Pancreas (tissue), 10 donors: ENCODE measurements around the gene PTGIS. TPM values are rescaled to one million over a fixed set of nuclear protein-coding genes. Genes with fewer than 3 reads are reported as not detected.
A peak's percentile ranks its signal among the peaks of the same experiment; 100 is the strongest.

ENCODE experiments used
- ATAC-seq, 4 donors: fragments of 200-7000 bp; cut with Tn5 transposase; one replicate each; pipeline versions ENCODE4 v1.8.0 to v1.9.1; 2020; ENCODE audit warnings: mild to moderate bottlenecking in 4 of 4, moderate library complexity in 4 of 4
- DNase-seq, 6 donors: peaks; one replicate each; pipeline ENCODE4 v3.0.0-alpha.2; 2020
- FAIRE-seq: peaks from 2 replicates; lab custom pipeline; 2012; peaks lifted over from hg19 to GRCh38; lab: Jason Lieb, UNC
- H3K27ac ChIP-seq, 4 donors: fragments of 200-600 bp; sonication (generic); 1 replicate in 3 of 4; 2 replicates in 1 of 4; pipeline versions ENCODE4 v1.5.0 to v1.8.0; 2020
- H3K27me3 ChIP-seq, 4 donors: fragments of 200-600 bp; one replicate each; pipeline ENCODE4 v1.8.0; 2021
- H3K36me3 ChIP-seq, 3 donors: fragments of 200-600 bp; sonication (generic) in 1 of 3; one replicate each; pipeline versions ENCODE4 v1.5.0 to v1.8.0; 2020 to 2021
- H3K4me1 ChIP-seq, 3 donors: fragments of 200-600 bp; one replicate each; pipeline ENCODE4 v1.8.0; 2021
- H3K4me3 ChIP-seq, 4 donors: fragments of 200-600 bp; sonication (generic) in 2 of 4; one replicate each; pipeline versions ENCODE4 v1.5.0 to v1.8.0; 2020 to 2021
- H3K9me3 ChIP-seq, 4 donors: fragments of 200-600 bp; one replicate each; pipeline ENCODE4 v1.8.0; 2021
- WGBS, 2 donors: extraction: QIAGEN DNeasy Blood & Tissue Kit; methylation state at CpG; one replicate each; pipeline ENCODE4 v1.1.7; 2013; 5-methylcytosine and 5-hydroxymethylcytosine counted together
- intact Hi-C, 3 donors: fragments of 100-400 bp; cut with DNase I; formaldehyde crosslinking; loops; one replicate each; pipeline versions ENCODE4 v1.11.1 to v1.14.2; 2022
- polyA plus RNA-seq, 2 donors: library from polyadenylated mRNA; stranded (reverse); fragments of 200-250 nt; gene quantifications; one replicate each; pipeline ENCODE4 v1.2.3, GENCODE V29; 2013
- total RNA-seq, 6 donors: library from RNA; stranded (reverse); fragmentation: NEBNext Ultra II Directional in 4 of 6; extraction: Animal tissue kit (Norgen Biotek cat#: 25700) in 4 of 6; gene quantifications; one replicate each; pipeline versions ENCODE4 v1.2.1 to v1.2.4, GENCODE V29; 2021 to 2023
- TF ChIP-seq, protein P1 (sequence below), 4 donors: fragments of 200-600 bp; sonication (generic) in 3 of 4; IDR thresholded peaks; one replicate each; pipeline versions ENCODE4 v1.5.0 to v1.8.0; 2021; ENCODE audit warnings: antibody characterized with exemption in 4 of 4
- donor health status: healthy with polysubstance abuse.
- donor health status: DM: no; HTN: no; CAD: no; lungs with moderate emphysema.
- donor health status: DM: no; HTN: no; CAD: no.
- donor health status: control.
- donor health status: control.
- donor health status: Bipolar disorder and iron deficiency.
- donor health status: DM: yes; HTN: yes; CAD: no.
- donor health status: DM: no; HTN: no; CAD: no.
- donor health status: DM: no; HTN: no; CAD: no.
- donor health status: DM: yes; HTN: yes; CAD: no.

The PTGIS gene
- total and polyA plus RNA-seq, 8 donors = 1.2 to 16.2 (median 2.9) TPM

DNA sequence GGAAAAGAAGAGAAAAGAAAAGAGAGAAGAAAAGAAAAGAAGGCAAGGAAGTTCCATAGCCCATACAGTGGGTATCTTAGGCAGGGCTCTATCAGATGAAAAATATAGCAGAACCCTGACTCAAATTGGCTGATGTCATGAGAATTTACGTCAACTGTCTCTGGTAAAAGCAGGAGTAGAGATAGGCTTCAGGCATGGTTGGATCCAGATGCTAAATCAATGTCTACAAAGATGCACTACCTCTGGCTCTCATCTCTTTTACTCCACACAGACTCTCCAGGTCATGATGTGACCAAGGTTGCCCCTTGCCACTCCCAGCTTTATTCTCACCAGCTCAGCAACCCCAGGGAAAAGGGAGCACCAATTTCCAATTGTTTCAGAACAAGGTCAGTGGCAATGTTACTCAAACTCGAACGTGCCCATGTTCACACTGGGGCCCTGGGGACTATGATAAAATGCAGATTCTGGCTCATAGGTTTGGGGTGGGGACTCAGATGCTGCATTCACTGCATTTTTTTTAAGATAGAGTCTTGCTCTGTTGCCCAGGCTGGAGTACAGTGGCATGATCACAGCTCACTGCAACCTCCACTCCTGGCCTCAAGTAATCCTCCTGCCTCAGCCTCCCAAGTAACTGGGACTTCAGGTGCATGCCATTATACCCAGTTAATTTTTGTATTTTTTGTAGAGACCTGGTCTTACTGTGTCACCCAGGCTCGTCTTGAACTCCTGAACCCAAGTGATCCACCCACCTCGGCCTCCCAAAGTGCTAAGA is 33.4 kb upstream of the PTGIS start:
- Histone ChIP-seq H3K4me1 (no peaks in the 10 kb centered on the region), H3K27me3 (no peaks in the 10 kb centered on the region), H3K36me3 (no peaks in the 10 kb centered on the region), H3K4me3 (no peak overlapping the region), H3K9me3 (no peaks in the 10 kb centered on the region), H3K27ac (no peak overlapping the region)
- 82 to 89% methylated on average over 5 of the region's 5 CpGs for WGBS, 2 donors
- FAIRE-seq = no peak
- intact Hi-C loops = loop anchor here in 1 of 3 donors (10.0 kb wide), 1 partner anchor 267 kb away; no protein-coding TSS in a partner anchor
- DNase-seq = no peak
- TF ChIP-seq, protein P1, sequence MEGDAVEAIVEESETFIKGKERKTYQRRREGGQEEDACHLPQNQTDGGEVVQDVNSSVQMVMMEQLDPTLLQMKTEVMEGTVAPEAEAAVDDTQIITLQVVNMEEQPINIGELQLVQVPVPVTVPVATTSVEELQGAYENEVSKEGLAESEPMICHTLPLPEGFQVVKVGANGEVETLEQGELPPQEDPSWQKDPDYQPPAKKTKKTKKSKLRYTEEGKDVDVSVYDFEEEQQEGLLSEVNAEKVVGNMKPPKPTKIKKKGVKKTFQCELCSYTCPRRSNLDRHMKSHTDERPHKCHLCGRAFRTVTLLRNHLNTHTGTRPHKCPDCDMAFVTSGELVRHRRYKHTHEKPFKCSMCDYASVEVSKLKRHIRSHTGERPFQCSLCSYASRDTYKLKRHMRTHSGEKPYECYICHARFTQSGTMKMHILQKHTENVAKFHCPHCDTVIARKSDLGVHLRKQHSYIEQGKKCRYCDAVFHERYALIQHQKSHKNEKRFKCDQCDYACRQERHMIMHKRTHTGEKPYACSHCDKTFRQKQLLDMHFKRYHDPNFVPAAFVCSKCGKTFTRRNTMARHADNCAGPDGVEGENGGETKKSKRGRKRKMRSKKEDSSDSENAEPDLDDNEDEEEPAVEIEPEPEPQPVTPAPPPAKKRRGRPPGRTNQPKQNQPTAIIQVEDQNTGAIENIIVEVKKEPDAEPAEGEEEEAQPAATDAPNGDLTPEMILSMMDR (IDR thresholded peaks at IDR 0.05) = no peak
- no peak for ATAC-seq

DNA sequence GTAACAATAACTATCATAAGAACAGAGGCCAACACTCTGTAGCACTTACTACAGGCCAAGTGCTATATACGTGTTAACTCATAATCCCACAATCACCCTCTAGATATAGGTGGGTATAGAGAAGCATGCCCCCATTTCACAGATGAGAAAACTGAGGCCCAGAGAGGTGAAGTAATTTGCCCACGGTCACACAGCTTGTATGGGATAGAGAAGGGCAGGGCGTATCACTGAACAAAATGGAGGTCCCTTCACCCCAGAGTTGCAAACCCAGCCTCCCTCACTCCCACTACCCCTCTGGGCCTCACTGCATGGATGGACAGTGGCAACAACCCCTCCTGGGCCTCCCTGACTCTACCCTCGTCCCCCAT is 31.8 kb upstream of the PTGIS start:
- Histone ChIP-seq H3K4me3 (no peak overlapping the region), H3K27ac (no peak overlapping the region), H3K4me1 (no peaks in the 10 kb centered on the region), H3K36me3 (no peaks in the 10 kb centered on the region), H3K9me3 (no peaks in the 10 kb centered on the region), H3K27me3 (no peaks in the 10 kb centered on the region)
- TF ChIP-seq, protein P1 (IDR thresholded peaks at IDR 0.05) = no peak
- no peak for ATAC-seq
- no peak for DNase-seq
- no peak for FAIRE-seq
- WGBS, 2 donors = 82 to 90% methylated on average over 4 of the region's 4 CpGs
- intact Hi-C loops = loop anchor here in 1 of 3 donors (10.0 kb wide), 1 partner anchor 265 kb away; no protein-coding TSS in a partner anchor

DNA sequence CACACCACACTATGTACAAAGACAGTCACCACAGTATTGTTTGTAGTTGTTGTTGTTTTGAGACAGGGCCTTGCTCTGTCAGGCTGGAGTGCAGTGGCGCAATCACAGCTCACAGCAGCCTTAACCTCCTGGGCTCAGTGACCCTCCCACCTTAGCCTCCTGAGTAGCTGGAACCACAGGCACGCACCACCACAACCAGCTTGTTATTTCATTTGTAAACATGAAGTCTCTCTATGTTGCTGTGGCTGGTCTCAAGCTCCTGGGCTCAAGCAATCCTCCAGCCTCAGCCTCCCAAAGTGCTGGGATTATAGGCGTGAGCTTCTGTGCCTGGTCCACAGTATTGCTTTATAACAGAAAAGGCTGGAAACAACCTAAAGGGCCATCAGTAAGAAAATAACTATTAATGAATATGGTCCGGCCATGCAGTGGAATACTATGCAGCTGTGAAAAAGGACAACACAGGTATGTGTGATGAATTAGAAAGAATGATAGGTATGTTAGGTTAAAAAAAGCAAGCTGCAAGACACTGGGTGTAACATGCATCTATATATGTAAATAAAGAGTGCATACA is 30.0 kb upstream of the PTGIS start:
- H3K4me3 ChIP-seq = no peak overlapping the region
- no peaks in the 10 kb centered on the region for H3K9me3 ChIP-seq
- H3K27ac ChIP-seq = no peak overlapping the region
- ATAC-seq (no peak), DNase-seq (no peak), FAIRE-seq (no peak)
- no peaks in the 10 kb centered on the region for H3K27me3 ChIP-seq
- intact Hi-C loops = no loop called here
- no peaks in the 10 kb centered on the region for H3K36me3 ChIP-seq
- no peaks in the 10 kb centered on the region for H3K4me1 ChIP-seq
- WGBS, 2 donors = 93 to 95% methylated on average over 4 of the region's 4 CpGs
- TF ChIP-seq, protein P1 (IDR thresholded peaks at IDR 0.05) = no peak

DNA sequence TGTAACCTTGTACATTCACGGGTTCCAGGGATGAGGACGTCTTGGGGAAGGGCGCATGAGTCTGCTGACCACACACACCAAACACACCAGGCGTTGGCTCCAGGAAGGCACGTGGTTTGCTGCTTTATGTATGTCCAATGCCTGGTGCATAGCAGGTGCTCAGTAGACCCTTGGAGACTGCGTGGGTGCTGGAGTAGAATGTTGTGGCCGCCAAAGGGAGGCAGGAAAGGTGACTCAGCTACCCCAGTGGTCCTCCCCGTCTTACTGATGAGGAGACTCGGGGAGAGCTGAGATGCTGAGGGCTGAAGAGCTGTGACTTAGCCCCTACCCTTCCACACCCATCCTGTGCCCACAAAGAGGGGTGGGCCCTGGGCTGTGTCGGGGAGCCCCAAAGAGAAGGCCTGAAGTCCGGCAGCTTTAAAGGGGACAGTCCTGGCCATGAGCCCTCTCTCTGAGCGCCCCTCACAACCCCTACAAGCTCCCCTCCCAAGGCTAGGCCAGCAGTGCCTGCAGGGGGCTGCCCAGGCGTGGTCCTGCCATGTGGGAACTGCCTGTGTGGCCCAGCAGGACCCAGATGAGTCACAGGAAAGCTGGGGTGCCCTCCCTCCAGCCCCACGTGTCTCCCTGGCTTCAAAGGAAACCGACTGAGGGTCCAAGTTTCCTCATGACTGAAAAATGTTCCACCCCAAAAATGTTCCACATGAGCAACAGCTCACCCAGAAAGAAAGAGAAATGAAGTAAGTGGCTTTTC is 28.0 kb upstream of the PTGIS start:
- TF ChIP-seq, protein P1 (IDR thresholded peaks at IDR 0.05) = no peak
- FAIRE-seq = no peak

More for the DNA sequence above, 28.0 kb upstream of the PTGIS start:
- WGBS, 2 donors = 73 to 81% methylated on average over 14 to 15 of the region's 15 CpGs
- intact Hi-C loops = no loop called here
- H3K27me3 ChIP-seq = no peaks in the 10 kb centered on the region
- H3K36me3 ChIP-seq = no peaks in the 10 kb centered on the region
- ATAC-seq (peak in 1 of 4 donors; percentile 28), DNase-seq (no peak)
- no peak overlapping the region for H3K4me3 ChIP-seq
- no peak overlapping the region for H3K27ac ChIP-seq
- no peaks in the 10 kb centered on the region for H3K9me3 ChIP-seq
- no peaks in the 10 kb centered on the region for H3K4me1 ChIP-seq
